Caco-2 (cell line): ENCODE results near the gene CDK2AP2. TPM values are rescaled to one million over a fixed set of nuclear protein-coding genes. Genes with fewer than 3 reads are reported as not detected.
A peak's percentile ranks its signal among the peaks of the same experiment; 100 is the strongest.
"Not testable (repeated sequence)": the region's sequence is repeated elsewhere in the genome, so short reads cannot be mapped to it uniquely, and the experiment has no call there.

Experiments
- BruUV-seq: library from RNA; stranded (reverse); fragments of 400-500 nt; replicated peaks from 2 replicates; lab custom pipeline; 2021; lab: Mats Ljungman, UMichigan
- CTCF ChIA-PET: fragments of 300-600 bp; sonication (Branson Sonifier 250); formaldehyde crosslinking; loops from one replicate; lab custom pipeline; 2022; ENCODE audit warnings: antibody characterized with exemption; lab: Charles Lee
- POLR2A ChIA-PET: fragments of 300-600 bp; sonication (Branson Sonifier 250); formaldehyde crosslinking; loops from one replicate; lab custom pipeline; 2022; ENCODE audit warnings: antibody characterized with exemption; lab: Charles Lee
- DNase-seq, 2 experiments: peaks; one replicate each; pipeline versions ENCODE4 v3.0.0 to v3.0.0-alpha.2; 2020 to 2022
- H3K27me3 ChIP-seq: replicated peaks from 2 replicates; pipeline ENCODE4 v1.6.0; 2011; ENCODE audit warnings: low read length; ENCODE audit not compliant: control insufficient read depth, insufficient read depth
- H3K36me3 ChIP-seq: 2 replicates; pipeline ENCODE4 v1.5.1; 2011; ENCODE audit warnings: low read length; ENCODE audit not compliant: control insufficient read depth, insufficient read depth
- H3K4me1 ChIP-seq: fragments of 250-450 bp; sonication (Bioruptor Pico); 2 replicates; pipeline ENCODE4 v1.5.1; 2020; ENCODE audit warnings: mild to moderate bottlenecking
- H3K4me3 ChIP-seq: 2 replicates; pipeline ENCODE4 v1.5.1; 2011; ENCODE audit warnings: low read depth, mild to moderate bottlenecking, control low read depth, low read length
- H3K9me3 ChIP-seq: fragments of 250-450 bp; sonication (Bioruptor Pico); 2 replicates; pipeline ENCODE4 v1.5.1; 2020; ENCODE audit warnings: mild to moderate bottlenecking, moderate library complexity
- H3K27ac Mint-ChIP-seq: one replicate; pipeline ENCODE4 v1.8.0; 2022; ENCODE audit warnings: mixed read lengths; ENCODE audit not compliant: unreplicated experiment
- H3K27me3 Mint-ChIP-seq: one replicate; pipeline ENCODE4 v1.8.0; 2022; ENCODE audit warnings: mixed read lengths; ENCODE audit not compliant: insufficient read depth, unreplicated experiment
- H3K36me3 Mint-ChIP-seq: one replicate; pipeline ENCODE4 v1.8.0; 2022; ENCODE audit warnings: mild to moderate bottlenecking, mixed read lengths; ENCODE audit not compliant: insufficient read depth, unreplicated experiment
- H3K4me1 Mint-ChIP-seq: one replicate; pipeline ENCODE4 v1.8.0; 2022; ENCODE audit warnings: low read depth, mixed read lengths; ENCODE audit not compliant: unreplicated experiment
- H3K4me3 Mint-ChIP-seq: one replicate; pipeline ENCODE4 v1.8.0; 2022; ENCODE audit warnings: mild to moderate bottlenecking, moderate library complexity, mixed read lengths; ENCODE audit not compliant: unreplicated experiment
- H3K9me3 Mint-ChIP-seq: one replicate; pipeline ENCODE4 v1.8.0; 2022; ENCODE audit warnings: mixed read lengths; ENCODE audit not compliant: unreplicated experiment
- intact Hi-C: fragments of 100-400 bp; cut with micrococcal nuclease; formaldehyde crosslinking; loops from one replicate; pipeline ENCODE4 v1.10.0; 2022; ENCODE audit not compliant: unreplicated experiment
- total RNA-seq: library from RNA; stranded (reverse); gene quantifications from 2 replicates; pipeline ENCODE4 v1.2.3, GENCODE V29; 2022
- TF ChIP-seq, protein P1 (sequence below), 2 experiments: fragments of 200-600 bp in 1 of 2; IDR thresholded peaks; 1 replicate in 1 of 2; 2 replicates in 1 of 2; pipeline versions ENCODE4 v1.5.1 to v1.8.0; 2011 to 2022; ENCODE audit warnings: antibody characterized with exemption in 1 of 2, control low read depth in 1 of 2, inconsistent platforms in 1 of 2, low read depth in 1 of 2, low read length in 1 of 2, mild to moderate bottlenecking in 1 of 2, moderate library complexity in 1 of 2; ENCODE audit not compliant: insufficient read depth in 1 of 2, severe bottlenecking in 1 of 2, unreplicated experiment in 1 of 2

Gene CDK2AP2
- total RNA-seq, 1 experiment from 2014 or later, result 99.4 TPM

GRCh38 chr11:67482827-67483798 lies 24.8 kb downstream of the CDK2AP2 start, which contains the start of gene AIP:
Gene AIP (plus strand): TSS chr11:67483026. CDS start chr11:67483159, 133 bp downstream.
- no peaks in the 10 kb centered on the region for H3K9me3 ChIP-seq
- peaks cover 42% of the 10 kb centered on the region for H3K36me3 Mint-ChIP-seq
- TF ChIP-seq, protein P1, sequence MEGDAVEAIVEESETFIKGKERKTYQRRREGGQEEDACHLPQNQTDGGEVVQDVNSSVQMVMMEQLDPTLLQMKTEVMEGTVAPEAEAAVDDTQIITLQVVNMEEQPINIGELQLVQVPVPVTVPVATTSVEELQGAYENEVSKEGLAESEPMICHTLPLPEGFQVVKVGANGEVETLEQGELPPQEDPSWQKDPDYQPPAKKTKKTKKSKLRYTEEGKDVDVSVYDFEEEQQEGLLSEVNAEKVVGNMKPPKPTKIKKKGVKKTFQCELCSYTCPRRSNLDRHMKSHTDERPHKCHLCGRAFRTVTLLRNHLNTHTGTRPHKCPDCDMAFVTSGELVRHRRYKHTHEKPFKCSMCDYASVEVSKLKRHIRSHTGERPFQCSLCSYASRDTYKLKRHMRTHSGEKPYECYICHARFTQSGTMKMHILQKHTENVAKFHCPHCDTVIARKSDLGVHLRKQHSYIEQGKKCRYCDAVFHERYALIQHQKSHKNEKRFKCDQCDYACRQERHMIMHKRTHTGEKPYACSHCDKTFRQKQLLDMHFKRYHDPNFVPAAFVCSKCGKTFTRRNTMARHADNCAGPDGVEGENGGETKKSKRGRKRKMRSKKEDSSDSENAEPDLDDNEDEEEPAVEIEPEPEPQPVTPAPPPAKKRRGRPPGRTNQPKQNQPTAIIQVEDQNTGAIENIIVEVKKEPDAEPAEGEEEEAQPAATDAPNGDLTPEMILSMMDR (IDR thresholded peaks at IDR 0.05; ENCODE audit: insufficient read depth in 1 of 2, low read depth in 1 of 2, low read length in 1 of 2, severe bottlenecking in 1 of 2, unreplicated experiment in 1 of 2), result peak; percentile 25 to 65
- peak within 1 kb of the TSS; percentile 99 for H3K4me3 Mint-ChIP-seq
- intact Hi-C loops, result loop anchor here (1.0 to 5.0 kb wide), 7 partner anchors 14 to 81 kb away; partner anchors contain the start of genes CDK2AP2, CORO1B, PPP1CA and RPS6KB2
- no peaks in the 10 kb centered on the region for H3K27me3 Mint-ChIP-seq
- H3K4me3 ChIP-seq, result peak within 1 kb of the TSS; percentile 48
- H3K27ac Mint-ChIP-seq, result peak within 1 kb of the TSS; percentile 99
- DNase-seq, result peak; percentile 100
- TSS peak; percentile 66 for BruUV-seq
- ChIA-PET POLR2A (interaction anchor here (0.6 to 1.8 kb wide), 12 partner anchors 9 to 147 kb away, joined by 3 to 16 read pairs (median 5); partner anchors contain the start of genes GSTP1, NUDT8, PPP1CA and RAD9A), CTCF (interaction anchor here (0.6 to 2.1 kb wide), 6 partner anchors 15 to 132 kb away, joined by 3 to 14 read pairs (median 3); partner anchors contain the start of genes CLCF1, PPP1CA, RAD9A and TMEM134)
- no peaks in the 10 kb centered on the region for H3K27me3 ChIP-seq
- peaks cover 24% of the 10 kb centered on the region for H3K4me1 Mint-ChIP-seq
- H3K36me3 ChIP-seq, result peaks cover 4% of the 10 kb centered on the region
- no peaks in the 10 kb centered on the region for H3K9me3 Mint-ChIP-seq
- H3K4me1 ChIP-seq, result peaks cover 4% of the 10 kb centered on the region; the same call in 1 of the 2 replicates

GRCh38 chr11:67482275-67482826 lies 25.6 kb downstream of the CDK2AP2 start:
- H3K4me3 Mint-ChIP-seq, result peak overlapping the region; percentile 99
- CTCF ChIA-PET, result interaction anchor here (0.6 to 2.1 kb wide), 6 partner anchors 14 to 131 kb away, joined by 3 to 14 read pairs (median 3); partner anchors contain the start of genes CLCF1, PPP1CA, RAD9A and TMEM134
- intact Hi-C loops, result loop anchor here (5.0 kb wide), 1 partner anchor 80 kb away; the partner anchor contains the start of genes PPP1CA and TBC1D10C
- Histone ChIP-seq H3K27me3 (no peaks in the 10 kb centered on the region), H3K9me3 (no peaks in the 10 kb centered on the region), H3K4me3 (peak overlapping the region; percentile 48), H3K4me1 (peaks cover 4% of the 10 kb centered on the region; the same call in 1 of the 2 replicates), H3K36me3 (peaks cover 2% of the 10 kb centered on the region; the same call in 1 of the 2 replicates)
- TF ChIP-seq, protein P1 (IDR thresholded peaks at IDR 0.05; ENCODE audit: insufficient read depth in 1 of 2, low read depth in 1 of 2, low read length in 1 of 2, severe bottlenecking in 1 of 2, unreplicated experiment in 1 of 2), result no peak
- BruUV-seq, result TSS peak; percentile 92
- no peaks in the 10 kb centered on the region for H3K27me3 Mint-ChIP-seq
- no peaks in the 10 kb centered on the region for H3K9me3 Mint-ChIP-seq
- H3K36me3 Mint-ChIP-seq, result peaks cover 38% of the 10 kb centered on the region
- POLR2A ChIA-PET, result interaction anchor here (0.6 to 1.8 kb wide), 12 partner anchors 8 to 148 kb away, joined by 3 to 16 read pairs (median 5); partner anchors contain the start of genes GSTP1, NUDT8, PPP1CA and RAD9A
- no peak for DNase-seq
- H3K27ac Mint-ChIP-seq, result peak overlapping the region; percentile 99
- peaks cover 24% of the 10 kb centered on the region for H3K4me1 Mint-ChIP-seq

GRCh38 chr11:67477344-67478050 lies 30.5 kb downstream of the CDK2AP2 start:
- H3K9me3 ChIP-seq, H3K4me1 Mint-ChIP-seq, intact Hi-C loops, H3K9me3 Mint-ChIP-seq, DNase-seq, H3K4me3 ChIP-seq, BruUV-seq, H3K4me3 Mint-ChIP-seq, H3K36me3 Mint-ChIP-seq, H3K27me3 Mint-ChIP-seq, H3K36me3 ChIP-seq, H3K4me1 ChIP-seq, H3K27me3 ChIP-seq: not testable (repeated sequence)
- peak overlapping the region; percentile 17 for H3K27ac Mint-ChIP-seq
- POLR2A ChIA-PET, result interaction anchor here (0.7 kb wide), 1 partner anchor 18 kb away, joined by 3 read pairs; no protein-coding TSS in a partner anchor
- CTCF ChIA-PET, result interaction anchor here (0.6 to 1.9 kb wide), 2 partner anchors 76 to 621 kb away, joined by 3 to 5 read pairs; partner anchors contain the start of gene PPP1CA

DNA sequence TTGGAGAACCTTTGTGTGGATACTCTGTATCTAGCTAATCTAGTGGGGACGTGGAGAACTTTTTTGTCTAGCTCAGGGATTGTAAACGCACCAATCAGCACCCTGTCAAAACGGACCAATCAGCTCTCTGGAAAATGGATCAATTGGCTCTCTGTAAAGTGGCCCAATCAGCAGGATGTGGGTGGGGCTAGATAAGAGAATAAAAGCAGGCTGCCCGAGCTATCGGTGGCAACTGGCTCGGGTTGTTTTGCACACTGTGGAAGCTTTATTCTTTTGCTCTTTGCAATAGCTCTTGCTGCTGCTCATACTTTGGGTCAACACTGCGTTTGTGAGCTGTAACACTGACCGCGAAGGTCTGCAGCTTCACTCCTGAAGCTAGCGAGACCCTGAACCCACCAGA lies 31.3 kb downstream of the CDK2AP2 start:
- H3K4me1 Mint-ChIP-seq, H3K4me3 ChIP-seq, intact Hi-C loops, H3K9me3 Mint-ChIP-seq, H3K9me3 ChIP-seq, H3K4me1 ChIP-seq, H3K4me3 Mint-ChIP-seq, DNase-seq, BruUV-seq, H3K27me3 Mint-ChIP-seq, H3K27me3 ChIP-seq, H3K36me3 Mint-ChIP-seq, H3K36me3 ChIP-seq, POLR2A ChIA-PET: not testable (repeated sequence)
- H3K27ac Mint-ChIP-seq, result peak overlapping the region; percentile 17
- CTCF ChIA-PET, result interaction anchor here (0.6 to 1.9 kb wide), 2 partner anchors 75 to 621 kb away, joined by 3 to 5 read pairs; partner anchors contain the start of gene PPP1CA
